GM21526 (cell line): Measurements from ENCODE around the gene MISP3.

Experiments used
- ATAC-seq: cut with Tn5 transposase; IDR thresholded peaks from one replicate; pipeline ENCODE4 v1.9.1; 2021; ENCODE audit warnings: moderate library complexity; ENCODE audit not compliant: unreplicated experiment, low FRiP score

Gene MISP3

DNA sequence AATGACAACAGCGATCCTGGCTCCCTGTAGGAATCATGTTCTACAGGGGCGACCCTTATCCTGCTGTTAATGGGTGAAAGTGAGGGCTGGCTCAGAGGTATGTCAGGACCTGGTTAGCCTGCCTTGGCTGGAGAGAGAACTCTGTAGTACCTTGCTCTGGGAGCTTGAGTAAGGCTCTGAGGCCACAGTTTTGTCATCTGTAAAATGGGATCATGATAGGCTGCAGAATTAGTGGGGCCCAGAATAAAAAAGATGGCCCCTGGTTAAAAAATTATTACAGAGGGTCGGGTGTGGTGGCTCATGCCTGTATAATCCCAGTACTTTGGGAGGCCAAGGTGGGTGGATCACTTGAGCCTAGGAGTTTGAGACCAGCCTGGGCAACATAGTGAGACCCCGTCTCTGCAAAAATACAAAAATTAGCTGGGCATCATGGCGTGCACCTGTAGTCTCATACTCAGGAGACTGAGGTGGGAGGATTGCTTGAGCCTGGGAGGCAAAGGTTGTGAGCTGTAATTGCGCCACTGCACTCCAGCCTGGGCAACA, 28.5 kb downstream of the MISP3 start:
- no peak for ATAC-seq

DNA sequence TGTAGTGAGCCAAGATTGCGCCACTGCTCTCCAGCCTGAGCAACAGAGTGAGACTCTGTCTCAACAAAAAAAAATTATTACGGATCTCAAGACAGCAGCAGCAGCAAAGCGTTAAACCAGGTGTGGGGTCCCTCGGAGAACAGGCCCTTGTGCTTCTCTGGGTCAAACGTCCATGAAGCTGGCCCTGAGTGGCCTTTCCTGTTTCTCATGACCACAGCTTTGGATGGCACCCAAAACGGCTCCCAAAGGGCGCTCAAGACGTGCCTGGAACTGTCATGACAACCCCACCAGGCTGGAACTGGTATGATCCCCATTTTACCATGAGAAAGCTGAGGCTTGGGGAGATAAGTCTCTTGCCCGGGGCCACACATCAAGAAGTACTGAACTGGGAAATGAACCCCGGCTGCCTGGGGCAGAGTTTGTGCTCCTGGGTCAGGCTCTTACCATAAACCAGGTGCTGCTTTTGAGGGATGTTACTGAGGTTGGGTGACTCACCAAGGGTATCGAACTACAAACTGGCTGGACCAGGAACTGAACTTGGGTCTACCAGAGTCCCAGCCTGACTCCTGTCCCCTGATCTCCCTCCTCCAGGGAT, 29.6 kb downstream of the MISP3 start:
- no peak for ATAC-seq

DNA sequence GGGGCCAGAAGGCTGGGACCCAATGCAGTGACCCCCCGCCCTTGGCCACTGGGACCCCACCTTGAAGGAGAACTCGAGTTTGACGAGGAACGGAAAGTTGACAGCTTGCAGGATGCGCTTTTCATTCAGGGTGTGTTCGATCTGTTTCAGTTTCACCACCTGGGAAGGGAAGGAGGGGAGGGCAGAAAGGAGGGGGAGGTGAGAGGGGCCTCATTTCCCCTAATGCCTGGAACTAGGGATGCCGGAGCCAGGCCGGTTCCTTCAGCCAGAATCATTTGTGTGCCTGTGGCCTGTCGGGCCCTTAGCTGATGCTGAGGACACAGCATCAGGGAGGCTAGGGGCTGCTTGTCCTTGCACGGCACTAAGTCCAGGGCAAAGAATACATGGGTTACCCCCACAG, 30.2 kb downstream of the MISP3 start:
- ATAC-seq = no peak

DNA sequence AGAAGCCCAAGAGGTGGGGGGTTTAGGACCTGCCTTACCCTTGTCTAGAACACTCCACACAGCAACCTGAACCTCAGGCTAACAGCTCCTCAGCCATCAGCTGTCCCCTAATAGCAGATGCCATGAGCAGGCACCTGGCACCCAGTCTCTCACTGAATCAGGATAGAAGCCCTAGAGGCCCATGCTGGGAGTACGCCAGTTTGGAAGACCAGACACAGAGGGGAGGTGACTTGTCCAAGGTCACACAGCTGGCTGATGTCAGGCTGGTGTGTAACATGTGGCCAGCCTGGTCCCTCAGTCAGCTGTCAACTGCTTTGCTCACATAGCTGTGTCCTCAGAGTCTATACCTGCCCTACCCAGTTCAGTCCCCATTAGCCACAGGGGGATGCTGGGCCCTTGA, 30.7 kb downstream of the MISP3 start:
- ATAC-seq = no peak

DNA sequence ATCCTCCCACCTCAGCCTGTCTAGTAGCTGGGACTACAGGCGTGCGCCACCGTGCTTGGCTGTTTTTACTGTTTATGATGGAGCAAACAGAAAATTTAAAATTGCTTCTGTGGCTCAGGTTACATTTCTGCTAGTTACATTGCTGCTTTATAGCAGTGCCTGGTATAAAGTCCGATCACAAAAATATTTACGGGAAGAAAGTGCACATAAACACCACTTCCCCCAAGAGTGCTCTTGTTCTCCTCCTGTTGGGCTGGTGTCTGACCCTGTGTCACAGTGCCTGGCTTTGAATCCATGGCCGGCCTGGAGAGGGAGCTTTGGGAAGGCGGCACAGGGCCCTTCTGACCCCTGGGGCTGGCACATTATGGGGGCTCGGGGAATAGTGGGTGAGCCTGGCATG, 33.1 kb downstream of the MISP3 start:
- ATAC-seq = no peak

DNA sequence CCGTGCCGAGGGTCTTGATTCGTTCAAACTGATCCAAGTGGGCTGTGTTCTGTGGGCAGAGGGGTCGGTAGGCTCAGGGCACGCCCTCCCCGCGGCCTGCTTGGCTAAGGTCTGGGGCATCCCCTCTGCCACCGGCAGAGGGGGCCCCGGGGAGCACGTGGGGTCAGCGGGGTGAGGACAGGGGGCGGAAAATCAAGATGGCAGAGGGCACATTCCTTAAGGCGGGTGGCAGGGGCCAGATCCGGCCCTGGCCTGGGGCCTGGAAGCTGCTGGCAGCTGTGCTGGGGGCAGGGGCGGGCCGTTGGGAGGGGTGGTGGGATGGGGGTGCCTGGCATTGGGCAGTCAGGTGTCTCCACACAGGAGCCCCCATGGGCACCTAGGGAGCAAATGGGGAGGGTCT, 34.3 kb downstream of the MISP3 start:
- no peak for ATAC-seq

DNA sequence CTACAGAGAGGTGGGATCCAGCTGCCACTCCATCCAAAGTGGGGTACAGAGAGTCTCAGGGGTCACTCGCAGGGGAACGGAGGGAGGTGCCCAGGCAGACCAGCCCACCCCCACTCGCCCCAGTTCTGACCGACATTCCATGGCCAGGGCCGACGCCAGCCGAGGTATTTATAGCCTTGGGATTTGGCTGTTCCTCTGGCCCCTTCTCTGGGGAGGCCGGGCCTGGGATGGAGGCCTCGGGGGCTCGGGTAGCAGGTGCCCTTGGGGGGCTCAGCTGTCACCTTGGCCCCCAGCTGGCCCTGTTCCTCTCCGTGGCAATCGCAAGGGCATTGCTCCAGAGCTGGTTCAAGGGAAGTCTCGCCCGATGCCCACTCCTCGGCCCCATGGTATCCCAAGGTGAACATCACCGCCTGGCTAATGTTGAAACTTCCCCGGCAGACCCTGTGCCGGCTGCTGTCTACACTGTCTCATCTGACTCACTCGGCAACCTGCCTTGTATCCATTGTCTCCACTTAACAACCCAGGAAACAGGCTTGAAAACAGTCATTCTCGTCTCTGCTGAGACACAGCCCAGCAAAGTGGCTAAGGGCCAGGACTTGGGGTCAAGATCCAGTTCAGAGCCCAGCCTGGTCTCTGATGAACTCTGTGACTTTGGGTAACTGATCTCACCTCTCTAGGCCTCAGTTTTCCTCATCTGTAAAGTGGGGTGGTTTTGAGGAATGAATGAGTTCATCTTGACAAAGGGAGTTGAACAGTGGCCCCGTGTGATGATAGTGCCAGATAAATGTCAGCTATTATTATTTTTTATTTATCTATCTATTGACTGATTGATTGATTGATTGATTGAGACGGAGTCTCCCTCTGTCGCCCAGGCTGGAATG, 35.2 kb downstream of the MISP3 start:
- no peak for ATAC-seq

DNA sequence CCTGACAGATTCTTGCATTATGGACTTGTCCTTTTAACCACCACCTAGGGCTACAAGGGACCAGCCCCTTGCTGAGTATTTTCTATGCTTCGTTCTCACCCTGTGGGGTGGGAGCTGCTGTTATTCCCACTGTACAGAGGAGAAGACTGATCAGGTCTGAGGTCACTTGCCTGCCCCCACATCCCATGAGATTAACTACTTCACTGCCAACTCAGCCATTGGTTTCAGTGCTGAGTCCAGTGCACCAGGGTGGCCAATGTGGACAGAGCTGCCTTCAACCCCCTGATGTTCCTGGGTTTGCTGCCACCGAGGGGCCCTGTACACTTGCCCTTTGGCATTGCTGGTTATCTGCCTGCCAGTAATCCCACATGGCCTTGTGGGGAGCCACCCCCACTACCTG, 38.1 kb downstream of the MISP3 start:
- no peak for ATAC-seq

DNA sequence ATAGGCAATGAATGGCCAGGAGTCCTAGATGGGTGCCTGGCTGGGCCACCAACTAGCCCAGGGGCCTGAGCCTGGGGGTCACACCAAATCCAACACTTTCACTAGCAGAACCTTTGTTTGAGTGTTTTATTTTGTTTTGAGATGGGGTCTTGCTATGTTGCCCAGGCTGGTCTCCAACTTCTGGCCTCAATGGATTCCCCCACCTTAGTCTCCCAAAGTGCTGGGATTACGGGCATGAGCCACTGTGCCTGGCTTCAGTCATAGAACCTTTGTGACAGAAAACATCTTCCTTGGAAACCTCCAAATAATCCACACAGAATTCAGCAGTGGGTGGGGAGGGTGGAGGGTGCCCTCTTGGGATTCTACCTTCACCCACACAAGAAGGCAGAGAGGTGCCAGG, 38.9 kb downstream of the MISP3 start:
- no peak for ATAC-seq

DNA sequence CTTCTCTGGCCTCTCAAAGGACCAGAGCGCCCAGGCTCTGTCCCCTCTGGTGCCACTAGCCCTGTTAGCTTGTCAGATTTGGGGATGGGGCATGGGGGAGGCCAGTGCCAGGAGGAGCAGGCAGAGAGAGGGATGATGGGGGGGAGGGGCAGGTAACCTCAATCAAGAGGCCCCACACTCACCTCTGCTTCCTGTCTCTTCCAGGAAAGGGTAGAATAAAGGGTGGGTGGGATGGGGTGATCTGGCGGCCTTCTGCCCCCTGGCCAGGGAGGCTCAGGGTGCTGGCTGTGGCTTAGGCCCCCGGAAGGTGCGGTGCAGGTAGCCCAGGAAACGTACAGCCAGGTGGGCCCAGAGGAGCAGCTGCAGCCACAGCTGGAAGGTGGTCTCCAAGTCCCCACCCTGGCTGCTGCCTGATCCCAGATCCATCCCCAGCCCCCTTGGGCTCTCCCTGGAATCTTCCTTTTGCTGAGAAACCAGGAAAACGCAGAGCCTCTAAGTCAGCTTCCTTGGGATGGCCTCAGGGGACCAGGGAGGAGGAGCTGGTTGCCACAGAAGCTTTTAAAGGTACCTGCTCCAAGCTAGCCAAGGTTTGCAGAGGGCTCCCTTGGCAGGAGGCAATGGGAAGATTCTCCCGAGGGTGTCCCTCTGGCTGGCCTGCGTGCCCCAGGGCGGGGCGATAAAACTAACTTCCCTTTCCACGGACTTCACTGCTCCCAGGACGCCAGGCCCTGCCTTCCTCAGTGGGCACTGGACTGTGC, 39.6 kb downstream of the MISP3 start:
- no peak for ATAC-seq

DNA sequence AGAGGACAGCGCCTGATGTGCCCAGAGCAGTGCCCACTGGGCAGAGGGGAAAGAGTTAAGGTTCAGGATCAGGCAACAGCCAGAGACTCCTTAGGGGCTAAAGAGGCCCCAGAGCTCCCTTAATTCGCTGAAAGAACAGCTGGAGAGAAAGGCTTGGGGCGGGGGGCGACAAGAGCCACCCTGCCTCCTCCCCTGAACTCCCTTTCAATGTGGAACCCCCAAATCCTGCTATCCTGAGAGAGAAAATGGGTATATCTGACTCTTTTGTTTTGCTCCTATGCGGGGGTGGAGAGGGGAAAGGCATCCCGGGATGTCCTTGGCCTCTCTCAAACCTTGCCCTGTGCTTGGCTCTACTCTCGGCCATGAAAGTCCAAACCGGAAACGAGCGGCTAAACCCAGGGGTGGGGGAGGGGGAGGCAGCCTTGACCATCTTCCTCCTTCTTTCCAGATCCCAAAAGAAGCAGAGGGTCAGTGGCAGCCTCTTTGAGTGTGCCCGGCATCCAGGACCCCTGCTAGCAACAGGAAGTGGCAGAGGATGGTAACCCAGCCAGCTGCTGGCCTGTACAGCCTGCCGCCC, 40.3 kb downstream of the MISP3 start:
- ATAC-seq = no peak

DNA sequence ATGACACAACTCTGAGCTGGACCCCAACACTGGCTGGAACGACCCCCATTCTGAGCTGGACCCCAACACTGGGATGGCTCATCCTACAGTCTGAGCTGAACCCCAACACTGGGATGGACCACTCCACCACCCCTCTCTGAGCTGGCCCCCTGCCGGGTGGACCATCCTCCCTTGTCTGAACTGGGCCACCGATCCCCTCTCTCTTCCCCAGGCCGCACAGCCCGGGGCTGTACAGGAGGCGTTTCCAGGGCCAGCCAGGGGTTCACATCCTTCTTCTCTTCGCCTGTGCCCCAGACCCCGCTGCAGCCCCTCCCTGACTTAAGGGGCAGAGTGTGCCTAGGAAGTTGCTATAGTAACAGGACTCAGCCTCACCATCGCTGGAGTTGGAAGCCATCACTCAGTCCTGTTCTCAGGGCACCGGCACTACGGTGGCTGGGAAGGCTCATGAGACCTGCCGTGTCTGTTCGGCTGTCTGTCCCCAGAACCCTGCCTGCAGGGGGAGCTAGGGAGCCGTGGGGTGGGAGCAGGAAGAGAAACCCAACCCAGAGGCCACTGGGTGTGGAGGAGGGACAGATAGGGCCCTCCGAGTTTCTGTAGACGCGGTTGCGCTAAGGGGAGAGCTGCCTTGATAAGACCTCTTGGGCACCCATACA, 41.3 kb downstream of the MISP3 start:
- no peak for ATAC-seq

DNA sequence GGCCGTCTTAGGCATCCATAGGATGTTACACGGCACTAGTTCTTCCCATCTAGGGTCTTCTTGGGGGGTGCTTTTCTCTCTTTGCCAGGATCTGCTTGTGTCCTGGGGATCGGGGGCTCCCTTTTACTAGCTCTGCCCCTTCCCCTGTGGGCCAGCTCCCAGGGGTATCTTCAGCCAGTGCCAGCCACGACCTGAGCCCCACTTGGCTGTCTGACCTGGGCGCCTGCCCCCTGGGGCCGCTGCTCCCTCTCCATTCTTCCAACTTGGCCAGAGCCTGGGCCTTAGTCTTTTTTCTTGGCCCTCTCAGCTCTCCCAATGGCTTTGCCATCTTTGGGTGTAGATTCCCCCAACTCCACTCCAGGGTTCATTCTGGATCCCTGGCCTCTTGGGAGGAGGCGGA, 41.9 kb downstream of the MISP3 start:
- no peak for ATAC-seq

DNA sequence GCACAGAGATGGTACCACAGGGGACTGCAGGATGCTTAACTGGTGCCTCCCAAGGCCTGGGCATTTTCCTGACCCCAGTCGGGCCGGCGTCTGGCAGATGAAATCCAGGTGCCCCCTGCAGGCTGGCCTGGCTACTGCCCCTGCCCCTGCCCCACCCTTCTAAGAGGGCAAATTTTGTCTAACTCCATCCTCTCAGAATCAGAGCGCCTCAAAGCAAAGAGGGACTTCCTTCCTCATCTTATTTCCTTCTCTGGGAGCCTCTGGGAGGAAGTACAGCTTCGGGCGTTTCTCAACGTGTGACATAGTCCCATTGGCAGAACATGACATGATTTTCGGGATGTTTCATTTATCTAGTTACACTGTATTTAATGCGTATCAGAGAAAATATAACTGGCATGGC, 42.3 kb downstream of the MISP3 start:
- no peak for ATAC-seq

DNA sequence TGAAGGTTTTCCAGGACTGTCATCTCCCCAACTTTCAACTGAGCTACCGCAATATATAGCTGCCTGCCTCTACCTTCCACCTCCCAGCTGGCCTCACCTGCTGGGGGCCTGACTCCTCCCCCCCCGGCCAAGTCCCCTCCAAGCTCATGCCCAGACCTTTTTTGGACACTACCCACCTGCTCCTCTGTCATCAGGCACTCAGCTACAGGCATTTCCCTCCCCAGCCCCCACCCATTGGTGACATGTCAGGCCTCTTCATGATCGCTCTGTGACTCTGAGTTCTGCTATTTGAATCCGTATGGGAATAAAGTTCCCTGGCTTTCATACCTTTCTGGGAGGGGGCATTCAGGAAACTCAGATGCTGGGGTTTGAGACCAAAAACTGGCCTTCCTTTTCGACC, 43.2 kb downstream of the MISP3 start:
- ATAC-seq = no peak

DNA sequence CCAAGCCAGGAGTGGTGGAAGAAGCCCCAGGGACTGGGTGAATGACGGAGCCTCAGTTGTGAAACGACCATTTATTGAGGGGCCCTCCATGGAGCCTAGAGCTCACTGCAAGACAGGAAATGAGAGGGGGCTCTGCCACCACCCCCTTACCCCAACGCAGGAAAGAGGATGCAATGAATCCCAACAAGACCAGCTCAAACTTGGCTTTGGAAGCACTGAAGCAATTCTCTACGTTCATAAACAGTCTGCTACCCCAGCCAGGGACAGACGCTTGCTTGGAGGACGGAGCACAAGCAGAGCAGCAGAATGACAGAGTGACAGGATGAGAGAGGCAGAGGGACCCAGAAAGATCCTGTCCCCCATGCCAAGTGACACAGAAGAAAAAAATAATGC, 43.9 kb downstream of the MISP3 start:
- ATAC-seq = no peak

DNA sequence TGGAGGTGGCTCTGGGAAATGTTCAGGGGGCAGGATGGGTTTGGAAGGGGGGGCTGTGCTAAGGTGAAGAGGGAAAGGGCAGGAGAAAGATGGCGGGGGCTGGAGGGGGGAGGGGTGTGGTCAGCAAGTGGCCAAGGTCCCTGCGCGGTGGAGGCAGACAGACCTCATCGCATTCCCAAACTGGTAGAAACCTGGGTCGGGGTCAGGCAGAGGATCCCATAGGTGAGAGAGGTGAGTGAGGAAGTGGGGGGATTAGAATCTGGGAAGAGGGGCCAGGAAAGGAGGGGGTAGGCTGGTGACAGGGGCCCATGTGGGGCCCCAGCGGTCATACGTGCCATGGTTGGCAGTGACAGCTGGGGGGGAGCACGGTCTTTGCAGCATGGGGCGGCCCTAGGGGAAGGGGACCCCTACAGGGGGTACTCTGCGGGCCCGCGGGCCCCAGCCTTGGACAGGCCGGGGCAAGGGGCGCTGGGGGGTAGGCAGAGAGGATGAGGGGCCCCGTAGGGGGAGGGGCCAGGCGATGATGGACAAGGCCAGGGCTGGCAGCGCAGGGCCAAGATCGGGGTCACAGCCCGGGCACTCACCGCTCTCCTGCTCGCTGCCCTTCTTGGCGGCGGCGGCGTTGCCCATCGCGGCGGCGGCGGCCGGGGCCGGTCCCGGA, 44.5 kb downstream of the MISP3 start:
- ATAC-seq = peak; percentile 5

DNA sequence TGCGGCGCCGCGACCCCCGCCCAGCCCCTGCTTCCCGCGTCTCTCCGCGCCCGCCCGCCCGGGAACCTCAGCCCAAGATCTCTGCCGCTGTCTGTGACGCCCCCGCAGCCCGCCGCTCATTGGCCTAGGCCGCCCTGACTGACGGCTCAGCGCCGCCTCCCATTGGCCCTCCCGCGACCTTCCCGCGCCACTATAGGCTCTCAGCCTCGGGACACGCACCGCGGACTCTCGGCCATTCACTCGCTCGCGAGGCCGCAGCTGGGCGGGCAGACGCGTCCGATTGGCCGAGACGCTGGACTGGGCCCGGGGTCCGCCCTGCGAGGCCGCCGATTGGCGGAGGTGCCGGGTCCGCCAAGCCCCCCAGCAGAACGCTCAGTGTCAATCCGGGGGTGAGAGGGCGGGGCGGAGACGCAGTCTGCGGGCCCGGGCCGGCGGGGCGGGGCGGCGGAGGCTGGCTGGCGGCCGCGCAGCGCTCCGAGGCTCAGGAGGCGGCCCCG, 45.1 kb downstream of the MISP3 start, which contains the start of gene PRKACA:
PRKACA (minus strand) TSS at position 95 of the 497 bp plus-strand sequence. CDS start 215 bp downstream, outside the sequence.
- peak; percentile 74 for ATAC-seq

DNA sequence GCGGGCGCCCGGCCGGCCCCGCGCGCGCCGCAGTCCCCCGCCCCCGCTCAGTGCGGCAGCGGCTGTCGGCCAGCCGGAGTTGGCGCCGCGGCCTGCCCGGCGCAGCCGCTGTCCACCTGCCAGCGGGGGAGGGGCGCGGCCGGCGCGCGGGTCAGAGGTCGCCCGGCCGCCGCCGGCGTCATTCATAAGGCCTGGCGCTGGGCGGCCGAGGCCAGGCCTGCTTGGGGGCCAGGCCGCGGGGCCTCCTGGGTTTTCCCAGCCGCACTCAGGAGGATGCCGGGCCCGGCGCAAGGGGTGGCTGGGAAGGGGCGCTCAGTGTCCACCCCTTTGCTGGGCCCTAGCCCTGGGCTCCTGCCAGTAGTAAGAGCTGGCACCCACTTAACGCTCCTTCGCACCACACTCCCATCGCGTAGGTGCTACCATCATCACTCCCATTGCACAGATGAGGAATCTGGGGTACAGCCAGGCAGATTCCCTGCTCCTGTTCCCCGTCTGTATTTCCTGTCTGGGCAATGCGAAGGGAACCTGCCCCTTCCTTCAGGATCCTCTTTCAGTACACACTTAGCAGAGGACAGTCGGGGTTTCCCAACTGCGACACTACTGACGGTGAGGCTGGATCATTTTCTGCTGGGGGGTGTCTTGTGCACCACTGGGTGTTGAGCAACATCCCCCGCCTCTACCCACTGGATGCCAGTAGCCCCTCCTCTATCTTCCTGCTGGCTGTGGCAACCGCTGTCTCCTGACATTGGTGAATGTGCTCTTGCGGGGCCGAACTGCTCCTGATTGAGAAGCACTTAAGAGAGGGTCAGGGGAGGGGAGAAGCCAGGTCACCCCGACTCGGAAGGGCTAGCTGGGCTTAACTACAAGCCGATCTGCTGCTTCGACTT, 45.8 kb downstream of the MISP3 start:
- peak; percentile 6 for ATAC-seq
